GM06990 (cell line): Measurements from ENCODE around the gene PPP1R13B.

Experiments used
- DNase-seq: peaks from one replicate; pipeline ENCODE4 v3.0.0-alpha.2; 2011; ENCODE audit not compliant: insufficient read length; ENCODE audit errors: extremely low read depth
- H3K27me3 ChIP-seq: replicated peaks from 2 replicates; pipeline ENCODE4 v1.6.0; 2011; ENCODE audit warnings: low read length; ENCODE audit not compliant: control insufficient read depth, insufficient read depth
- H3K36me3 ChIP-seq: 2 replicates; pipeline ENCODE4 v1.5.1; 2011; ENCODE audit warnings: low read length; ENCODE audit not compliant: control insufficient read depth, insufficient read depth
- H3K4me3 ChIP-seq: replicated peaks from 2 replicates; pipeline ENCODE4 v1.5.1; 2011; ENCODE audit warnings: low read depth, mild to moderate bottlenecking, control low read depth, low read length
- TF ChIP-seq, protein P1 (sequence below): IDR thresholded peaks from 2 replicates; pipeline ENCODE4 v1.5.1; 2011; ENCODE audit warnings: low read length, control low read depth, mild to moderate bottlenecking, inconsistent platforms; ENCODE audit not compliant: insufficient read depth, poor library complexity, severe bottlenecking

PPP1R13B gene

DNA sequence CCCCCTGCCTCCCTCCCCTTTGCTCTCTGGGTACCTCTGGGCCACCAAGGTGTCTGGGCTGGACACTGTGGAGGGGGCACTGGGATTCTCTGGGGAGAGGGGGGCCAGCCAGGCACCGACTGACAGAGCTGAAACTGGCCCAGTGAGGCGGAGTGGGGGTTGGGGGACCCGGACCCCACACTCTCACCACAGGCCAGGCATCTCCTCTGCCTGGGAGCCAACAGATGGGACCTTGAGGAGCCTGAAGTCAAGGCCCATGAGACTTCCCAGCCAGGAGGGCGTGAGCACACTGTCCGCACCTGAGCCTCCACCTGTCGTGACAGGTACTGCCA lies 39.8 kb upstream of the PPP1R13B start:
- DNase-seq, result no peak
- Histone ChIP-seq H3K36me3 (no peaks in the 10 kb centered on the region), H3K27me3 (no peaks in the 10 kb centered on the region; the same call in 1 of the 2 replicates), H3K4me3 (no peak overlapping the region)
- TF ChIP-seq, protein P1, sequence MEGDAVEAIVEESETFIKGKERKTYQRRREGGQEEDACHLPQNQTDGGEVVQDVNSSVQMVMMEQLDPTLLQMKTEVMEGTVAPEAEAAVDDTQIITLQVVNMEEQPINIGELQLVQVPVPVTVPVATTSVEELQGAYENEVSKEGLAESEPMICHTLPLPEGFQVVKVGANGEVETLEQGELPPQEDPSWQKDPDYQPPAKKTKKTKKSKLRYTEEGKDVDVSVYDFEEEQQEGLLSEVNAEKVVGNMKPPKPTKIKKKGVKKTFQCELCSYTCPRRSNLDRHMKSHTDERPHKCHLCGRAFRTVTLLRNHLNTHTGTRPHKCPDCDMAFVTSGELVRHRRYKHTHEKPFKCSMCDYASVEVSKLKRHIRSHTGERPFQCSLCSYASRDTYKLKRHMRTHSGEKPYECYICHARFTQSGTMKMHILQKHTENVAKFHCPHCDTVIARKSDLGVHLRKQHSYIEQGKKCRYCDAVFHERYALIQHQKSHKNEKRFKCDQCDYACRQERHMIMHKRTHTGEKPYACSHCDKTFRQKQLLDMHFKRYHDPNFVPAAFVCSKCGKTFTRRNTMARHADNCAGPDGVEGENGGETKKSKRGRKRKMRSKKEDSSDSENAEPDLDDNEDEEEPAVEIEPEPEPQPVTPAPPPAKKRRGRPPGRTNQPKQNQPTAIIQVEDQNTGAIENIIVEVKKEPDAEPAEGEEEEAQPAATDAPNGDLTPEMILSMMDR, result no peak

DNA sequence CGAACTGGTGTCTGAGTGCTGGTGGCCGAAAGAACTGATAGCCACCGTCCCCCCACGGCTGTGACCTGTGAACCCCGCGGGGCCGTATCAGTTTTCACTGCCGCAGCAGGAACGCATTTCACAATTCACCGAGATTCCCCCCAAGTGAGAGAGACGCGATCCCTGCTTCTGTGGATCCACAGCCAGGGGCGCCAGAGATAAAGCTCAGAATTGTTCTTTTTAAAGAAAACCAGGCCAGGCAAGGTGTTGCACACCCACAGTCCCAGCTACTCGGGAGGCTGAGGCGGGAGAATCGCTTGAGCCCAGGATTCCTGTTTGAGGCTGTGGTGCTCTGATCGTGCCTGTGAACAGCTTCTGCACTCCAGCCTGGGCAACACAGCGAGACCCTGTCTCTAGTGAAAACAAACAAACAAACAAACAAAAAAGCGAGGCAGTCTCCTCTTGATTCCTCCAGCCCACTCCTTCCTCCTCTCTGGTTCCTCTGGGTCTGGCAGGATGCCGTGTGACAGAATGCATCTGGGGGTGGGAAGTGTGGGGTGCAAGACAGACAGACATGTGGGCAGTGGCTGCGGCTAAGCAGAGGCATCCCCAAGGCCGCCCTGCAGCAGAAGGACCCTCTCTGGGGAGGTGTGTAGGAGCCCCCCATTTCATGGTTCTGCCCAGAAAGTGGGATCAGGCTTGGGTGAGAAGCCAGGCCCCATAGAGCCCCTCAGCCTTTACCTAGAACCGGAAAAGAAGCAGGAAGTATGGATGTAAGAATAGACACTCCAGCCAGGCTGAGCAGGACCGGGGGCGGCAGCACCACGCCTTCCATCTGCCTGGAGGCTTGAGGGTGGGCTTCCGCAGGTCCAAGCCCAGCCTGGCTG lies 39.2 kb upstream of the PPP1R13B start:
- DNase-seq, result no peak
- TF ChIP-seq, protein P1, result no peak
- Histone ChIP-seq H3K4me3 (no peak overlapping the region), H3K36me3 (no peaks in the 10 kb centered on the region), H3K27me3 (no peaks in the 10 kb centered on the region; the same call in 1 of the 2 replicates)

- Histone ChIP-seq H3K36me3 (no peaks in the 10 kb centered on the region), H3K4me3 (no peak overlapping the region), H3K27me3 (no peaks in the 10 kb centered on the region; the same call in 1 of the 2 replicates)
- TF ChIP-seq, protein P1, result no peak
- no peak for DNase-seq
Observed at GRCh38 chr14:103885509-103885932, 38.1 kb upstream of the PPP1R13B start.

GRCh38 chr14:103884854-103885253 lies 37.5 kb upstream of the PPP1R13B start:
- no peaks in the 10 kb centered on the region for H3K36me3 ChIP-seq
- TF ChIP-seq, protein P1, result no peak
- H3K27me3 ChIP-seq, result no peaks in the 10 kb centered on the region; the same call in 1 of the 2 replicates
- DNase-seq, result no peak
- no peak overlapping the region for H3K4me3 ChIP-seq

DNA sequence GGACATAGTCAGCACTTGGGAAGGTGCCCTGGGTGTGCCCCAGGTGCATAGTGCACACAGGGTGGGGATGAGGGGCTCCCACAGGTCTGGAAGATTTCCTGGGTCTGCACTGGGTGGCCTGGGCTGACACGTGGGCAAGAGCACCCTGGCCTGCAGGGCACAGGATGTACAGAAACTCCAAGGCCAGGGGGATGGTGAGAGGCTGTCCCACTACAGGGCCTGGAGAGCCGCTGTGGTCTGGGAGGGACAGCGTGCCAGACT lies 35.8 kb upstream of the PPP1R13B start:
- TF ChIP-seq, protein P1, result no peak
- Histone ChIP-seq H3K27me3 (no peaks in the 10 kb centered on the region; the same call in 1 of the 2 replicates), H3K4me3 (no peak overlapping the region), H3K36me3 (no peaks in the 10 kb centered on the region)
- no peak for DNase-seq
